Measurements from ENCODE around the gene TMEM51. TPM values are rescaled to one million over a fixed set of nuclear protein-coding genes. Genes with fewer than 3 reads are reported as not detected.

Gene TMEM51
- total RNA-seq, 1 experiment from 2014 or later, result 21.4 TPM

GRCh38 chr1:15139654-15140350 is 13.7 kb upstream of the TMEM51 start:
- H3K27ac ChIP-seq, result no peak overlapping the region
- no peaks in the 10 kb centered on the region for H3K9me3 ChIP-seq (replicated peaks)
- peaks cover 12% of the 10 kb centered on the region for H3K4me1 ChIP-seq
- peak; percentile 51 to 66 for DNase-seq
- H3K36me3 ChIP-seq, result no peaks in the 10 kb centered on the region
- H3K4me3 ChIP-seq, result no peak overlapping the region
- H3K27me3 ChIP-seq, result no peaks in the 10 kb centered on the region

- H3K4me3 ChIP-seq, result no peak overlapping the region
- no peaks in the 10 kb centered on the region for H3K27me3 ChIP-seq
- H3K9me3 ChIP-seq (replicated peaks), result no peaks in the 10 kb centered on the region
- no peak overlapping the region for H3K27ac ChIP-seq
- no peak for DNase-seq
- H3K36me3 ChIP-seq, result no peaks in the 10 kb centered on the region
- peaks cover 12% of the 10 kb centered on the region for H3K4me1 ChIP-seq
Observed at GRCh38 chr1:15141935-15142539, 11.5 kb upstream of the TMEM51 start.

- DNase-seq, result no peak
- Histone ChIP-seq H3K36me3 (no peaks in the 10 kb centered on the region), H3K27ac (no peak overlapping the region), H3K4me1 (peaks cover 5% of the 10 kb centered on the region; the same call in 1 of the 2 replicates), H3K4me3 (no peak overlapping the region), H3K27me3 (no peaks in the 10 kb centered on the region), H3K9me3 (replicated peaks) (no peaks in the 10 kb centered on the region)
Observed at GRCh38 chr1:15145327-15145726, 8.2 kb upstream of the TMEM51 start.

- DNase-seq, result no peak
- no peak overlapping the region for H3K27ac ChIP-seq
- peaks cover 10% of the 10 kb centered on the region for H3K4me1 ChIP-seq
Observed at GRCh38 chr1:15146142-15146680, 7.3 kb upstream of the TMEM51 start.

GRCh38 chr1:15146971-15147376 is 6.6 kb upstream of the TMEM51 start:
- H3K4me3 ChIP-seq, result no peak overlapping the region
- H3K27me3 ChIP-seq, result no peaks in the 10 kb centered on the region
- H3K9me3 ChIP-seq (replicated peaks), result no peaks in the 10 kb centered on the region
- H3K4me1 ChIP-seq, result peaks cover 15% of the 10 kb centered on the region
- H3K27ac ChIP-seq, result no peak overlapping the region
- H3K36me3 ChIP-seq, result no peaks in the 10 kb centered on the region
- DNase-seq, result no peak

More at GRCh38 chr1:15146142-15146680, 7.3 kb upstream of the TMEM51 start:
- no peak overlapping the region for H3K4me3 ChIP-seq
- no peaks in the 10 kb centered on the region for H3K9me3 ChIP-seq (replicated peaks)
- H3K27me3 ChIP-seq, result no peaks in the 10 kb centered on the region
- H3K36me3 ChIP-seq, result no peaks in the 10 kb centered on the region

GRCh38 chr1:15148004-15148403 is 5.5 kb upstream of the TMEM51 start:
- no peak for DNase-seq
- Histone ChIP-seq H3K36me3 (no peaks in the 10 kb centered on the region), H3K27me3 (no peaks in the 10 kb centered on the region), H3K9me3 (replicated peaks) (no peaks in the 10 kb centered on the region), H3K4me3 (no peak overlapping the region), H3K4me1 (peaks cover 15% of the 10 kb centered on the region), H3K27ac (no peak overlapping the region)

GRCh38 chr1:15148475-15148874 is 5.1 kb upstream of the TMEM51 start:
- no peak overlapping the region for H3K4me3 ChIP-seq
- H3K27ac ChIP-seq, result no peak overlapping the region
- no peaks in the 10 kb centered on the region for H3K36me3 ChIP-seq
- peaks cover 15% of the 10 kb centered on the region for H3K4me1 ChIP-seq
- no peaks in the 10 kb centered on the region for H3K9me3 ChIP-seq (replicated peaks)
- no peaks in the 10 kb centered on the region for H3K27me3 ChIP-seq
- no peak for DNase-seq

- H3K4me1 ChIP-seq, result peaks cover 15% of the 10 kb centered on the region
- no peaks in the 10 kb centered on the region for H3K36me3 ChIP-seq
- no peaks in the 10 kb centered on the region for H3K9me3 ChIP-seq (replicated peaks)
- H3K27me3 ChIP-seq, result no peaks in the 10 kb centered on the region
- no peak overlapping the region for H3K27ac ChIP-seq
- no peak for DNase-seq
- no peak overlapping the region for H3K4me3 ChIP-seq
Observed at GRCh38 chr1:15148941-15149340, 4.6 kb upstream of the TMEM51 start.

GRCh38 chr1:15150376-15150775 is 3.2 kb upstream of the TMEM51 start:
- no peak for DNase-seq
- Histone ChIP-seq H3K27ac (no peak overlapping the region), H3K4me1 (peaks cover 15% of the 10 kb centered on the region), H3K9me3 (replicated peaks) (no peaks in the 10 kb centered on the region), H3K27me3 (no peaks in the 10 kb centered on the region), H3K4me3 (no peak overlapping the region), H3K36me3 (no peaks in the 10 kb centered on the region)

- Histone ChIP-seq H3K9me3 (replicated peaks) (no peaks in the 10 kb centered on the region), H3K4me3 (no peak overlapping the region), H3K36me3 (no peaks in the 10 kb centered on the region), H3K27ac (peak overlapping the region; percentile 60), H3K27me3 (no peaks in the 10 kb centered on the region), H3K4me1 (peaks cover 15% of the 10 kb centered on the region)
- DNase-seq, result peak; percentile 81 to 92
Observed at GRCh38 chr1:15151377-15151806, 2.2 kb upstream of the TMEM51 start.

GRCh38 chr1:15151871-15152270 is 1.7 kb upstream of the TMEM51 start:
- peaks cover 15% of the 10 kb centered on the region for H3K4me1 ChIP-seq
- H3K27ac ChIP-seq, result peak overlapping the region; percentile 60
- H3K9me3 ChIP-seq (replicated peaks), result no peaks in the 10 kb centered on the region
- peak overlapping the region; percentile 78 for H3K4me3 ChIP-seq
- DNase-seq, result no peak
- H3K36me3 ChIP-seq, result no peaks in the 10 kb centered on the region
- H3K27me3 ChIP-seq, result no peaks in the 10 kb centered on the region

- H3K9me3 ChIP-seq (replicated peaks), result no peaks in the 10 kb centered on the region
- H3K4me1 ChIP-seq, result peaks cover 15% of the 10 kb centered on the region
- H3K27me3 ChIP-seq, result no peaks in the 10 kb centered on the region
- peak; percentile 85 to 91 for DNase-seq
- no peaks in the 10 kb centered on the region for H3K36me3 ChIP-seq
- H3K4me3 ChIP-seq, result peak overlapping the region; percentile 78
- H3K27ac ChIP-seq, result peak overlapping the region; percentile 60
Observed at GRCh38 chr1:15152318-15153183, 996 bp upstream of the TMEM51 start.

GRCh38 chr1:15153842-15154479 is 414 bp downstream of the TMEM51 start:
- Histone ChIP-seq H3K36me3 (no peaks in the 10 kb centered on the region), H3K4me1 (peaks cover 15% of the 10 kb centered on the region), H3K27ac (peak overlapping the region; percentile 5; the same call in 1 of the 2 replicates), H3K27me3 (no peaks in the 10 kb centered on the region), H3K4me3 (peak overlapping the region; percentile 78), H3K9me3 (replicated peaks) (no peaks in the 10 kb centered on the region)
- DNase-seq, result peak; percentile 75 to 80

- Histone ChIP-seq H3K4me1 (peaks cover 15% of the 10 kb centered on the region), H3K27ac (no peak overlapping the region), H3K9me3 (replicated peaks) (no peaks in the 10 kb centered on the region), H3K36me3 (no peaks in the 10 kb centered on the region), H3K27me3 (no peaks in the 10 kb centered on the region), H3K4me3 (peak overlapping the region; percentile 78)
- DNase-seq, result no peak
Observed at GRCh38 chr1:15154480-15155036, 1.0 kb downstream of the TMEM51 start.
